Stimulated activated CD8-positive, alpha-beta memory T cell treated with anti-CD3 and anti-CD28 coated beads, Interleukin-12 subunit alpha, Interleukin-12 subunit beta, amount 100 ng/mL, for 24 hours (primary cell): ENCODE measurements around the gene MAP3K5.
"Not testable (repeated sequence)": the region's sequence is repeated elsewhere in the genome, so short reads cannot be mapped to it uniquely, and the experiment has no call there.

Source experiments
- DNase-seq: peaks from one replicate; pipeline ENCODE4 v3.0.0-alpha.2; 2020; ENCODE audit errors: extremely low read depth

The MAP3K5 gene

DNA sequence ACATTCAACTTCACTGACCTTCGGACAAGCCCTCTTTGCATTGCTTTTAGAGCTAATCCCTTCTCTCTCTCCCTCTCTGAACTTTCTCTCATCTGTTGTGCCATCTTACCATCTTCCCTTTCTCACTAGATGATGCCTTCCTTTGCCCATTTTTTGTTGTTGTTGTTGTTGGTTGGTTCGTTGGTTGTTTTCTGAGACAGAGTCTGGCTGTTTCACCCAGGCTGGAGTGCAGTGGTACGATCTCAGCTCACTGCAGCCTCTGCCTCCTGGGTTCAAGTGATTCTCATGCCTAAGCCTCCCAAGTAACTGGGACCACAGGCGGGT, 18.8 kb downstream of the MAP3K5 start:
- no peak for DNase-seq

DNA sequence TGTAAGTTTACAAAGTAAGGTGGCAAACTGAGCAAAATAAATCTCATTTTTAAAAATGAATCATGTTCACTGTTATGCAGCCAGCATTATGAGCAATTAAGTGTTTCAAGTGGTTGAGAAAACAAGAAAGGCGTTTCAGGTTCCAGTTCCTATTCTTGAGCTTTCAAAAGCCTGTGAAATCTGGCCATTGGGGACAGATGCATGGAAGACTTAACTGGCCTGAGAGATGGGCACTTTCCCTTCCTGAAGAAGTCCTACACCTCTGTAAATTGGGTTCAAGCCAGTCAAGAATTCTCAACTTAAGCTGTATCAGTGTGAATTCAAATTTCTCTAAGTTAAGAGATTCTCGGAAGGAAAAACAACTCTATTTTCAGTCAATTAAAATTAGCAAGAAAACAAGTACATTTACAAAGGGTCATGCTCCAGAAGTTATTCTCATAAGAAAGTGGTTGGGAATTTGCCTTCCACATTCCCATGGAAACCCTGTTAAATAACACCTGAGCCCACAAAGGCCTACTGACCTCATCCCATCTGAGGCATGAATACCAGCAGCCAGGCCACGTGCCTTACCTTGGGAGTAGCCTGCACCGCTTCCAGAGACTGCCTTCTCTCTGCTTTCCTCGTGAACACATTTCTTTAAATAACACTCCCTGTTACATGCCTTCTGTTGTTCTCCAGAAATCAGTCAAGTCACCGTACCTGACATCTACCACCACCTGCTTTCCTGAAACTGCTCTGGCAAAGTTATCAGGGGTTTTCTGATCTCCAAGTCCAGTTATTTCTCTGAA, 19.4 kb downstream of the MAP3K5 start:
- DNase-seq, result no peak

- DNase-seq, result no peak
Observed at GRCh38 chr6:136771306-136771705, 21.0 kb downstream of the MAP3K5 start.

- no peak for DNase-seq
Observed at GRCh38 chr6:136769759-136770158, 22.5 kb downstream of the MAP3K5 start.

GRCh38 chr6:136769124-136769523, 23.2 kb downstream of the MAP3K5 start:
- DNase-seq, result no peak

GRCh38 chr6:136767570-136768309, 24.5 kb downstream of the MAP3K5 start:
- no peak for DNase-seq

DNA sequence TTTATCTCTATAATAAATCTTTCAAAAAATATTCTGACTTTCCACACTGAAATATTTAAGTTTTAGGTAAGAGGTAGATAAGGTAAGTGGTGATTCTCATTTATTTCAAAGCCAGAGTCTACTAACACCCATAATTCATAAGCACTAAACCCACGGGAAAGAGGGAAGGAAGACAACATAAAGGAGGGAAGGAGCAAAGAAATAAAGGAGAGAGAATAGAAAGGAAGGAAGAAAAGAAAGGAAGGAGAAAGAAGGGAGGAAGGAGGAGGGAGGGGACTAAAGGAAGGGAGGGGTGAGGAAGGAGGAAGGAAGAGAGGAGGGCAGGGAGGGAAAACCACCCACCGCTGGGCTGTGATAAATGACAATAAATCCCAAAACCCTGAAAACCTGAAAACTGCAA, 25.2 kb downstream of the MAP3K5 start:
- DNase-seq, result no peak

DNA sequence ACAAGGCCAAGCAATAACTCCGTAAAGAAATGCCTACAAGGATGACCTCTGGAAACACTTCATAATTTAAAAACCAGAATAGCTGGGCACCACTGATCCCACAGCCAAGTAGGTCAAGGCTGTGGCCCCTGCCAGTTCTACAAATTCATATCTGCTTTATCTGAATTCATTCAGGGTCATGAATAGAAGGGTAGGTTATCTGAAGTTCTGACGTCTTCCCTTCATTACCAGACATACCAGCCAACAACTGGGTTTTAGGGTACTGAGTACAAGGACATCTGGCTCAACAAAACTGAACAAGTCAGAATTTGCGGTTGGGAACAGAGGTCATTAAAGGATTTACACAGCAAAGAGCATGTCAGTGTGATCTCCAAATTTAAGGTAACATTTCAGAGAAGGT, 26.0 kb downstream of the MAP3K5 start:
- no peak for DNase-seq

GRCh38 chr6:136764517-136764993, 27.7 kb downstream of the MAP3K5 start:
- no peak for DNase-seq

GRCh38 chr6:136763716-136764516, 28.4 kb downstream of the MAP3K5 start:
- no peak for DNase-seq

DNA sequence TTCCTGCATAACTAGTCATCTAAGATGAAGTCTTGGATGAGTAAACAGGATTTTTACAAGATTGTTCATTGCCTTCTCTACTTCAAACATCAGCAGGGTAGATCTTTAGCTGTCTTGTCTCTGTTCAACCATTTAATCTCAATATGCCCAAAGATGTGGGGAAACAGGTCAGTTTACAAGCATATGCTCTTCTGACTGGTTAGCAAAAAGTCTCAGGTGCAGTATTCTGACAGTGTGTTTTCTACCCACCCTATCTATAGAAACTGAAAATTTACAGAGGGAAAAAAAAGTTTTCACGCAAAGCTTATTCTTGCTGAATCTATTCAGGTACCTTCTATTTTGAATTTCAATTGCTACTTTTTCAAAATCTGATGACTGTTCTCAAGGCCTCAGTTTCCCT, 29.0 kb downstream of the MAP3K5 start:
- DNase-seq, result no peak

DNA sequence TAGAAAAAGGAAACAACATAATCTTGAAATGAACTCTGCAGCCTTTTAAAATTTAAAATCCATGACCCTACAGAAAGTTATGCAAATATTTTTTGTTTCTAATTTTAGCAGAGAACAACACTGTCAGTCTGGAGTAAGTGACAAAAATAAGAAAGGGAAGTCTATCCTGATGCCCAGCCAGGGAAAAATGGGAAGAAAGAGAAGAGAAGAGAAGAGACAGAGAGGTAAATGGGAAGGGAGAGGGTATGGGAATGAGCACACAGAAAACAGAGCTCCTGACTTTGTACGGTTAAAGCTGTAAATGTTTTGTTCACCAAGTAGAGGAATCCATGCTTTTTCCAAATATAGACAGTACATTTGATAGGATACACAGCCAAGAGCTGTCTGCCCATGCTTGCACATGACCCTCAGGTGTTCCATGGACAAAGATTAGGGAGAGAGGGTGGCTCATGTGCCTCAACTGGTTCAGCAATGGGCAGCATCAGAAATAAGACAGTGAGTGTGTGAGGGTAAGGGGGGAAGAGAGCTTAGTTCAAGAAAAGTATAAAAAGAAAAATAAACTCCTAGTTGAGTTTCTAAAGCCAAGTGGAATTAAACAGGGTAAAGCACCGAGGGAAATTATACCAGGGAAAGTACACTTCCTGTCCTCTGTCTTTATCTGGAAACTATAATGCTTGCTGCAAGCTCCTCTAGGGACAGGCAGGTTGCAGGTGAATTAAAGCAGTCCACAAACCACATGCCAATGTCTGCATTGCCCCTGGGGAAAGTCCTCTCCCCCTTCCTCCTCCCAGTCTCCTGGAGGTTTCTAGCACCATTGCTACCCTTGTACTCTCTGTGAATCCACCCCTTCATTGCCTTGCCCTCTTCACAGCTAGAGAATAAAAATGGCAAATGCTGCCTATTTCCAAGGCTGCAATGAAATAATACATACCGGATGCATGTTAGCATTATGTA, 30.0 kb downstream of the MAP3K5 start:
- no peak for DNase-seq

DNA sequence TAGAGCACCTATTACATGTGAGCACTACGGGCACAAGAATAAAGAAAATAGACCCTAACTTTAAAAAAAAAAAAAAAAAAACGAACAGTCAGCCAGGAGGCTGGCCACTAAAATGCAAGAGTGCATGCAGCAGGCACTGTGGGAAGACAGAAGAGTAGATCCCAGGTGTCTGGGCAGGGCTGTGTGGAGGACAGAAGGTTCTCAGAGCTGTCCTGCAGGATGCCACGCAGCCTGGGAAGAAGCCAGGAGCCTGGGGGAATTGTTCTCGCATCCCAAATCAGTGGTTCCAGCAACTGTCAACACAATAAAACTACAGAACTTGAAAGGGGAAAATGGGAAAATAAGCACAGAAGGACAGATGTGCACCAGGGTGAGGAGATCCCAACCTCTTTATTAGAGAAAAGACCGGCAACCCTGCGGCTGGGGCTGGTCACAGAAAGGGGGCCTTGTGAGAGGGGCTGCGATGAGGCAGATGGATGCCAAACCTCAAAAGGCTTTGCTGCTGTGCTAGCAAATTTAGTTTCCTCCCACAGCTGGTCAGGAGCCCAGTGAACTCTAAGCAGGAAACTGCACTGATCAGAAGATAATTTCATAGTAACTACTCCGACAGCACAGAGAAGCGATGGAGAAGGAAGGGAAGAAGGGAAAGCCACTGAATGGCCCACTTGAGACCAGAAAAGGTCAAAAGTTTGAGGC, 30.9 kb downstream of the MAP3K5 start:
- DNase-seq, result no peak

- not testable (repeated sequence) for DNase-seq
Observed at GRCh38 chr6:136760781-136761180, 31.5 kb downstream of the MAP3K5 start.

DNA sequence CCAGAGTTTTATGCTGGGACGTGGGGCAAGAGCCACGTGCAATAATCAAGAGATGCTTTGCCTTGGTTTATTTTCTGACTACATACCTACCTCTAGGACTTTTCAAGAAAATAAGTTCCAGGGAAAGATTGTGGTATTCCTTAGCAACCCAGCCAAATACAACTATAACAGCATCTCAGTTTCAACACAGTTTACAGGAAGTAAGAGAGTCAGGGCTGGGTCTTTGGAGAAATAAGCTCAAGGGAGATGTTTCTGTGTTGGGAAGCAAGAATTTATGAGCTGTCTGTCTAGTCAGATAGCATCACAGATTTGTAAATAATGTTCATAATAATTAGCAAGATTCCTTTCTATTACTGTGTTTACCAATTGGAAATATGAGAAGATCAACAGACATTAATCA, 35.1 kb downstream of the MAP3K5 start:
- DNase-seq, result no peak

DNA sequence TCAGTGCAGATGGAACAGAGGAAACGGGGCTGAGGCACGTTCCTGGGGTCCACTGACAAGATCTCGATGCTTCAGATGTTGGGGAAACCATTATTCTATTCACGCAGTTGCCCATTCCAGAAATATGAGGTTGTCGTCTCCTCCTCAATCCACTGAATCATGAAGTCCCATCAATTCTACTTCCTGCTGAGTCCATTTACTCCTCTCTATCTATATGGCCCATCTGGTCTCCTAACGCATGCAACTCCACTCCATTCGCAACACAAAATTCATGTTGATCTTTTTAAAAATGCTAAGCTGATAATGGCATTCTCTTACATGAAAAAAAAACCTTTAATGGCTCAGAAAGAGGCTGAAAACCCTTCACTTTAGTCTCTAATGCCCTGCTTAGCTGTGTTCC, 37.5 kb downstream of the MAP3K5 start:
- no peak for DNase-seq

GRCh38 chr6:136753624-136754023, 38.7 kb downstream of the MAP3K5 start:
- no peak for DNase-seq

DNA sequence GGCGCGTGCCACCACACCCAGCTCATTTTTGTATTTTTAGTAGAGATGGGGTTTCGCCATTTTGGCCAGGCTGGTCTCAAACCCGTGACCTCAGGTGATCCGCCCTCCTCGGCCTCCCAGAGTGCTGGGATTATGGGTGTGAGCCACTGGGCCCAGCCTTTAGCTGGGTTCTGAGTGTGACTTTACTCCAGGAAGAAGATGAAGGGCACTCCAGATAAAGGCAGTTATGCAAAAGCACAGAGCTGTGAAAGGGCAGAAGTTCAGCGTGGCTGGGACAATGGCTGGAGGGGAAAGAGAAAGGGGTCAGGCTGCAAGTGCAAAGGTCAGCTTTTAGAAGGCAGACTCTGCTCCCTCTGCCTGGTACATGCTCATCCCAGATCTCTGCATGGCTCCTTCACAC, 39.7 kb downstream of the MAP3K5 start:
- no peak for DNase-seq

DNA sequence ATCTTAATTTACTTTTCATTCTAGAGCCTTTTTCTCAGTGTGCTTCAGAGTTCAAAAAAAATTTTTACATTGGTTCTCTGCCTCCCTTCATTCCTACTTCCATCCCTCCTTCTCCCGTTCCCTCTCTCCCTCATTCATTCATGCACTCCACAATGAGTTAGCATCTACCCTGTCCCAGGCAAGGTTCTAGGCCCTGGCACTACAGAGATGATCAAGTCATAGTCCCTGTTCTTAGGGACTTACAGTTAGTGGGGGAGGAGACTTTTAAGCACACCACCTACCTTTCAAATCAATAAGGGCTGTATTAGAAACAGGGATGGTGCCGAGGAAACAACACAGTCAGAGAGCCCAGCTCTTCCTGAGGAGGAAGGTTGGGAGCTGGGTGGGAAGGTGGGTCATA, 40.3 kb downstream of the MAP3K5 start:
- no peak for DNase-seq

- DNase-seq, result no peak
Observed at GRCh38 chr6:136751522-136751956, 40.7 kb downstream of the MAP3K5 start.
